Left forelimb (tissue), 1 donor: ENCODE results near the gene PDE1C.

ENCODE experiments used
- DNase-seq: peaks from one replicate; pipeline ENCODE4 v3.0.0-alpha.2; 2018; ENCODE audit warnings: low spot score

Gene PDE1C

DNA sequence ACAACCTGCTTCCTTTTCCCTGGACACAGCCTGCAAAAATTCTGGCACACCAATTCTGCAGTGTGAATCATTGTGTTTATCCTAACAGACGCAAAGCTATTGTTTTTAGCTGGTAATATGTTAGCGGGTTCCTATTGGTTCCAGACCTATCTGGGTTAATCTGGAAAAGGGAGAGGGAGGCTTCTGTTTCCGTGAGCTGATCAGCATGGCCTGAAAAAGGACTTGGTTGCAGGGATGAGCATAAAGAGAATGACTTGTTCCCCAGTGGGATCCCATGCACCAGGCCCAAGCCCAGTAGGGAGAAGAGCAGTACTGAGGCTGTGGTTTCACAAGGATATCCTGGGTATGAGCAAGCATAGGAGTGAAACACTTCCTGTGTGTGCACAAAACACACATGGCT lies 78.4 kb downstream of the PDE1C start:
- DNase-seq = no peak

DNA sequence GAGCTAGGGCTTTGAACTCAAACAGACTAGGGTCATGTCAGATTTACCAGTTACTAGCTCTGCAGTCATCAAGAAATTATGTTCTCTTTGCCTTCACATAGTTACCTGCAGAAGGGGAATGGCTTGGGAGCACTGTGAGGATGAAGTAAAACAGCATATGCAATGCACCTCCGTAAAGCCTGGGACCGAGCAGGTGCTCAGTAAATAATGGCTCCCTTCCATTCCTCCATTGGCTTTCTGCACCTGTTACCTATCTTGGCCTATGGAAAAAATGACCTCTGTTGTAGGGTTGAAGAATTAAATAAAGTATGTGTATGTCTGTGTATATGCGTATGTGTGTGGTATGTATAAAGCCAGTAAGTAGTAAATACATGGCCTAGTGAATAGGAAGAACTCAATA lies 78.8 kb downstream of the PDE1C start:
- DNase-seq = no peak

DNA sequence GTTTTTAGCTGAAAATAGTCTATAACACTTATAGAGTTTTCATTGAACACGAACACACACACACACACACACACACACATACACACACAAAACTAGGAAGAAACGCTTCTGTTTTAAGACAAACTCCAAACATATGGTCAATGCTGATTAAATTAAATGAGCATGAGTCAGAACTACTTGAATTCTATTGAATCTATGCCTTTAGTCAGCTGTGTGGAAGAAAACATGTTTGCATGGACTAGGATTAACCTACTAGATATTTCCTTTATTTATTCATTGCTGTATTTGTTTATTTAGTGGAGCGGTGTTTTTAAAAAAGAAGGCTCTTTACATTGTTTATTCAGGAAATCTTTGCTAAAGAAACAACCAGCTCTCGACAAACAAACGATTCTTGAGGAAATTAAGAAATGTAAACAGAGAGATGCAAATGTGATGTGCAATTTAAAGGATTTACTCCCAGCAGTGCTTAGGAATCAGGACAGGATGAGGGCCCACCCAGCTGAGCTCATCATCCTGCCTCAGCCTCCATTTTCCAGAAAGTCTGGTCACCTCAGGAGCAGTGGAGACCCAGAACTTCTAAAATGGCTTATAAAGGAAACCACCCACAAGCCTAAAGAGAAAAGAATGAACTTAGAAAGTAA lies 83.2 kb downstream of the PDE1C start:
- DNase-seq = no peak

DNA sequence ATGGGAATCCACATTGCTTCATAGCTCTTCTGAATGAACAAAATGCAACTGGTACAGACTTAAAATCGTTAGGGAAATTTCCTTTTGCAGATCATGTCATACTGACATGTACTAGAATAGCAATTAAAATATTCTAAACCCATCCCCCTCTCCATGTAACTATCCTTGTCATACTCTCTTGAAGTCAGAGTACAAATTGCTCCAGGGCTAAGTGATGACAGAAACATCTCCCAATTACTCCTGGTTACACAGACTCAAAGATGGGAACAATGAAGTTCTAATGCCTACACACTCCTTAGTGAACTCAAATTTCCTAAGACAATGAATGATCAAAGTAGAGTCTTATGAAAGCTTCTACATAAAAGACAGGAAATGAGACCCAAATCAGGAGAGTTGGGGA lies 87.2 kb downstream of the PDE1C start:
- DNase-seq = no peak

DNA sequence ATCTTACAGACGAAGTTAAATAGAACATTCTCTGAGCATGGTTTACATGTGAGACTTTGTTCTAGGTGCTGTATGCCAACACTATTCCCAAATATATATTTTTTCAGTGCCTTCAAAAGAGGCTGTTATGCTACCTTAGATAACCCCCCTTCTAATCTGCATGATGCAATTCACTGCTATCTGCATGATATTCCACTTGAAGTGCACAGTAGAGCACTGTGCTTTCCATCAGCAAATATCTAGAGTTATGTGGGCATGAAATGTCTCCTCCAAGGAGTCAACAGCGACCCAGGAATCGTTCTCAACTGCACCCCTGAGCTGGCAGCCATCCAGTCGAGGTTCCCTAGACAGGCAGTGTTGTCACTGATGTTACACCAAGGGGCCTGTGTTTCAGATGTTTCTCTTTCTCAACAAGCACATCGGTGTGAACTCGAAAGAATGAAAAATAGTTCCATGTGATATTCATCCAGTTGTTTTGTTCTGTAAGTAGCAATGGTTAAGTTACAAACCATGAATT lies 88.3 kb downstream of the PDE1C start:
- no peak for DNase-seq

DNA sequence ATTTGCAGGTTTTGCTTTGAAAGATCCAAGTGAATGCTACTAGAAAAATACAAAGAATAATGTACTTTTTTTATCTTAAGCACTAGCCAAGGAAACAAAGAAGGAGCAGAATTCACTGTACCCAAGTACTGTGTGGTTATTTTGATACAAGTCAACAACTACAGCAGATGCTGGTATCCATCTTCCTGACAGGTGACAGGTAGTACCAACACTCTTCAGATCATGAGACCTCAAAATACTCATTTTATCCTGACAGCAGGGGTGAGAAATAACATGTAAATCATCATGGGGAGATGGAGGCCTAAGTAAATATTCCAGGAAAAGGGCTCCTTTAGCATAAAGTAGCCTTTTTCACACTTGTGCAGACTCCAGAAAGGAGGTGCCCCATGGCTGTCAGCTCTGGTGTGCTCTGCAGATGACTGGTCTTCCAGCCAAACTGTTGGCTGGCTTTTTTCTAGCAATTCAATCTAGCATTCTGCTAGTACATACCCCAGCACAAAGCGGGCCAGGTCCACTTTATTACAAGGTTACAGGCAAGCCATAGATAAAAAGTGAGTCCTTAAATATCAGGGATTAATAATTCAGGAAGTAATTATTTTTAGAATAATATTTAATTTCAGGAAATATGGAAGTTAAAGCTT lies 90.4 kb downstream of the PDE1C start:
- no peak for DNase-seq

DNA sequence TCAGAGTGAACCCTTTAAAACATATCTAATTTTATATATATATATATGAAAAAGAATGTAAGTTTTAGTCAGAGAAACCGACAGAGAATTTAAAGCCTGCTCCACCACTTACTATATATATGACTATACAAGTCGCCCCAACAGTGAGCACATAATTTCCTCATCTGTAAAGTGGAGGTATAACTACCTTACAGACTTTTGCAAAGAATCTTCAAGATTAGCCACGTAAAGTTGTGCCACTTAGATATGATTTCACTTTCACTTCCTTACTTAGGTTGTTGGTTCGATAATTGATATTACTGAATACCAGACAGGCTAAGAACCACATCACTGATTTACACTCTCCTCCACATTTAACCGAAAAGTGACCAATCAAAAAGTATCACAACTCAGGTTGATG lies 94.7 kb downstream of the PDE1C start:
- DNase-seq = no peak

DNA sequence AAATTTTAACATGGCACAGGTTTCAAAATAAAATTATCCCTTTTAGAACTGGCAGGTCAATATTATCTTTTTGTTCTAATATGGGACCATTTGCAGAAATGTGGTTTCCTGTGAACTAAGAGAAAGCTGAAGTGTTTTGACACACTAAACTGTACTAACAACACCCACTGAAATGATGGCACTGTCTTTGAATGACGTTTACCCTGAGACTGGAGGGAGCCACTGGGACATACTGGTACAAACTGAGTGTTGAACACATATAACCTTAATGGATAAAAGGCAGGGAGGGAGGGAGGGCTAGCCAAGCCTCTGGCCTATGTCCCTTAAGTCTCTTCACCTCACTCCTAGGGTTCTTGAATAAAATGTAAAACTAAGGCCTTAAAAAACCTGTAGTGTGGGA lies 95.9 kb downstream of the PDE1C start:
- no peak for DNase-seq

DNA sequence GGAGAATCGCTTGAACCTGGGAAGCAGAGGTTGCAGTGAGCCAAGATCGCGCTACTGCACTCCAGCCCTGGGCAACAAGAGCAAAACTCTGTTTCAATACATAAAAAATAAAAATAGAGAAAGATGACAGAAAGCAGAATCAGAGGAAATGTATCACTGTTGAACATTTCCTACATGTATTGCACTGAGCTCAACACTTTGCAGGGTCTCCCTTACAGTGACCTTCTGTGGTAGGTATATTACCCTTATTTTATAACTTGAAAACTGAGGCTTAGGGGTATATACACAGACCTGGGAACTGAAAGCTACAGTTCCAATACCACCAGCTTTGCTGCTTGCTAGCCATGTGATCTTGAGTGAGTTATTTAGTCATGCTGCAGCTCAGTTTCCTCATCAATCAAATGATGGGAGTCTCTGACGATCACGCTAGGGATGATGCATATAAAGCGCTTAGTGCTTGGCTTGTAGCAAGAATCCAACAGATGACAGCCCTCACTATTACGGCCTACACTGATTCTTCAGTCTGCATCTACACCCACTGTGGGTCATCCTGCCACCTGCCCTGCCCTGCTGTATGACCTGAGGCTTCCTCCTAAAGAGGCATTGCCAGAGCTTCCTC lies 99.0 kb downstream of the PDE1C start:
- no peak for DNase-seq

DNA sequence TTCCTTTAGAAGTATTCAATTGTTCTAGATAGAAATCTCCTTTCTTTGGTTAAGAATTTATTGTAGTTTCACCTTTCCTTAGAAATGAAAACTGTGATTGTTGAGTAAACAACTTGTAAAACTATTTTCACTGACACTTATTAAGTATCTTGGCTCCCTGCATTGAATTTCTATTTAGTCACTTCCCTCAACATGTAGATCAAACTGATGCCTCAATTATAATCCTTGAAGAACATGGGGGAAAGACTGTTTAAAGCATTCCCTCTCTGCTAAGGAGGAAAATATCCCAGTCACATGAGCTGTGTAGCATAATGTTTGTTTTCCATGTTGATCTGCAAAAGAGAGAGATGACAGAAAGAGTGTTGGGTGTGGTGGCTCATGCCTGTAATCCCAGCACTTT lies 99.7 kb downstream of the PDE1C start:
- DNase-seq = no peak

DNA sequence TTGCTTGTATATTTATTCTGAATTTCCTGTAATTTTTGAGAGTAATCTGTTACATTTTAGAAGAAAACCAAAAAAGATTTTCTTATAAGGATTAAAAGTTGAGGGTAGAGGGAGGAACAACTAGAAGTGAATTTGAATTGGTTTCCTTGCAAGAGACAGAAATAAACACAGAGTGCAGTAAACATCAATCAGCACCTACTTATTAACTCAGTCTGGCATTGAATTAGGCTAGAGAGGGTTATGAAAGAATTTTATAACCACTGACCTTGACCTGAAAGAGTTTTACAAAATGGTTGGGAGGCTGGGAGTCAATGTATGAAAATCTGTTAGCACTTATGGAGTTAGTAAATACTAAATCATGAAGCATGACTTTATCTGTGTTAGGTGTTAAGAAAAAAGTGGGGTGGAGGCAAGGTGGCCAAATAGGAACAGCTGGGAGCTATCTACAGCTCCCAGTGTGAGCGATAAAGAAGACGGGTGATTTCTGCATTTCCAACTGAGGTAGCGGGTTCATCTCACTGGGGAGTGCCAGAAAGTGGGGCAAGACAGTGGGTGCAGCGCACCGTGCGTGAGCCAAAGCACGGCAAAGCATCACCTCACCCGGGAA lies 106.5 kb downstream of the PDE1C start:
- no peak for DNase-seq

DNA sequence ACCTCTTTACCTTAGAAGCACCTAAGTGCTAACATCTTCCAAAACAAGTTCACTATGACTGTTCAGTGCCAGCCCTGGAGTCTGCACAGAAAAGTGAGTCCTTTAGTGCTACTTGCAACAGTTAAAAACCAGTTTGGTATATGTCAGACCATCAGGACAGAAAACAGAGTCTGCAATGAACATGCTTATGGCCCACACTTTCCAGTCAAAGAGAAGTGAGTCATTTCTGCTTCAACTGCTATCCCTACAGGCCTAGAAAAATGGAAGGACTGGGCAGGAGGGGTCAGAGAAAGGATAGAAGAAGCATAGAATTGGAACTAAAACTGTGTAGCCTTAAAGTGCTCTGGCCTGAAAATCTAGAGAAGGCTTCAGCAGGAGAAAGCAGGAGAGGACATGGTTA lies 108.0 kb downstream of the PDE1C start:
- no peak for DNase-seq

DNA sequence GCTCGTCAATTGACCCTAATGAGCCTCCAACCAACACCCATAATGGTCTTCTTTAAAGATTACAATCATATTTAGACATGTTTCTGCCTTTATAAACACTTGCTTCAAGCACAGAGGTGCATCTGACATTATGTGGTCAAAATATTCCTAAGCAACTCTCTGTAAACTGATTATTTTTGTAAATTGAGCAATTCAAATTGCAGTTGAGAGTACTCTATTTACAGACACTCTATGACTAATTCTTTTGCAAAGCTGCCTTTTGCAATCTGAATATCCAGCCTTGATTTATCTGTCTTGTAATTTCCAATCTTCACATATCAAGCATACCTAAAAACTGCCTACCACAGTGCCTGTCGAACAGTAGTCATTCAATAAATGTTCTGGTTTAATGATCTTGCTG lies 112.0 kb downstream of the PDE1C start:
- DNase-seq = no peak

DNA sequence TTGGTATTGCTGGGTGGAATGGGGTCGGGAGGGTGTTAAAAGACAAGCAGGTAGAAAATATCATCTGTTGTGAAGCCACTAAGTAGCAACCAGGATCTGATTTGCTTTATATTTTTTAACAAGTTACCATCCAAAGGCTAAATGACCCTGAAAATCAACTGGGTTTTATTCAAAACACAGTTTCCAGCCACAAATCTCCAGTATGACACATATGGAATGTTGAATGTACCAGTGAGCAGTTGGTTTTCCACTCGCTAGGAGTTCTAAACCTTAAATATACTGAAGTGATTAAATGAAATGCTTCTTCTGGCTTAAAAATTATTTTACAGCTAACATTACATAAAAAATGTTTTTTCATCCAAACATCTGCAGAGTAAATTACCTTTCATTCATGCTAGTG lies 112.5 kb downstream of the PDE1C start:
- no peak for DNase-seq

DNA sequence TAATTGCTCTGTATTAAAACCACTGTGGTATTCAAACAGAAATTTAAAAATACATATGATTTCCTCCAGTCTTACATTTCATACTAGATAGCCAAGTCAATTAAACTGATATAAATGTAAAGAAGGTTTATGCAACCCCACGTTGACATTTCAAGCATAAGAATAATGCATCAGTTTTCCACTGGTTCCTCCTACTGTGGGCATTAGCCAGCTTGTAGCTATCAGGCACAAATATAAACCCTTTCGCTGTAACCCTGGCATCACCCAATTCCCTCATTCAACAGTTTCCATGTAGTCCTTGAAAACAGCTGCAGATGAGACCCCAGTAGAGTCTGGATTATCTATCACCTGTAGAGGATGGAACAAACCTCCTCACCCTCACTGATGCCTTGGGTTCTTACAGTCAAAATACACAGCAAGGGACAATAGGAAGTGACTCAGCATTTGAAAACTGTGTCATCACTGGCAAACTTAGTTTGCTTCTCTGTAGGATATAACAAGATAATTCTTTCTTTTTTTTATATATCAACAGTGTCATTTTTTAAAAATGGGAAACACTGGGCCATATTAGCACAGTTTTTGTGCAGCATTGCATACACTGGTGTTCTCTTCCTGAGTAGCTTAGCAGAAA lies 113.0 kb downstream of the PDE1C start:
- no peak for DNase-seq

DNA sequence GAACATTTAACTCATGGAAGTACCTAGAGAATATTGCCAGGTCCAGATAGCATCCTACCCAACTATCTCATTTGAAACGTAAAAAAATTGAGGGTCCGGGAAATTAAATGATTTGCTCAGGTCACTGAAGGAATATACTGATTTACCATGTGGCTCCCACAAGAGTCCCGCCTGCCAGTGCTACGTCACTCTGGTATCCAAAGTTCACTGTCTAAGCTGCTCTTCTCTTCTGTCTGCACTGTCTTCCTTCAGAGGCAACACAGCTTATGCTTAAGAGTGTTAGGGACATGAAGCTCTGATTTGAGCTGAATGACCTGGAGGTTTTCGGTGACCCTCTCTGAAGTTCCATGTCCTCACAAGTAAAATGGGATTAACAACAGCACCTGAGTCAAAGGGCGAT lies 114.6 kb downstream of the PDE1C start:
- no peak for DNase-seq

DNA sequence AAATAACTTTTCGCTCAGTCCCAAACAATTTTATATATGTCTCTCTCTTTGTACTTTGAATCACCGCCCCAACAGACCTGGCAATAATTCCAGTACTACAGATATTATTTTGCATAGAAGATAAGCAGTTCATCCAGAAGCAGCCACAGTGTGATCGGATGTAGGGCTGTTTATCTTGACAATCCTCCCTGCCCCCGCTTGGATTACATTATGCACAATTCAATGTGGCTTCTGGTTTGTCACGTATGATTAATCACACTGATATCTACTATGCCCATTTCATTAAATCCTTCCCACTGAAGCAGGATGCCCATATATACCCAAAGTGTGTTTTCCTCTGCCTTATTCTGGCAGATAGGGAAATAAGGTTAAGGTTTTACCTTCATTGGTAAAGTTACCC lies 115.2 kb downstream of the PDE1C start:
- no peak for DNase-seq

DNA sequence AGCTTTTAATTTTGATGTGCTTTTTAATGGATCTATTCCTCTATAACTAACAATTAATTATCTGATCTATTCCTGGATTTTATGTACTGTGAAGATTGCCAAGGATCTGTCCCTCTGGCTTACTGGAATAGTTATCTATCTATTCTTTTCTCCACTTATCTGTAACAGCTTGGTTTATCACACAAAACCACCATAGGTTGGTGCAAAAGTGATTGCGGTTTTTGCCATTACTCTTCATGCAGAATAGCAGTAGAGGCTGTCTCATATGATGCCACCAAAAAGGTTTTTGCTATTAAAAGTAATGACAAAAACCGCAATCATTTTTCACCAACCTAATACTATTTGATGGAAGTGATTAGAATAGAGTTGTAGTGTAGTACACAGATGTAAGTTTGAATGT lies 115.7 kb downstream of the PDE1C start:
- no peak for DNase-seq

DNA sequence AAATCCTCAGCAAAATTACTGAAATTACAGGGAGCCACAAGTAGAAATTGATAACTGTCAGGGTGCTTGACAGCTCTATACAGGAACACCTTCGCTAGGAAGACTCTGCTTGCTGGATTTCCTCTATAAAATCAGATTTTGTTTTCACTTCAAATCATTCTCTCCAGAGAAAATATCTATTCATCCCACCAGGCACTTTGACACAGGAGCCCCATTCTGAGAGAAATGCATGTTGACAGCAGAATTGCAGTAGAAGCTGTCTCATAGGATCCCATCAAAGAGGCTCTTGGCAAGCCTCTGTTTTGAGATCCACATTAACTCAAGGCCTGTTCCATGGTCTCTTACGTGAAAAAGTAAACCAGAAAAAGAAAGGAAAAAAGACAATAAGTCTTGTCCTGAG lies 116.8 kb downstream of the PDE1C start:
- DNase-seq = no peak

DNA sequence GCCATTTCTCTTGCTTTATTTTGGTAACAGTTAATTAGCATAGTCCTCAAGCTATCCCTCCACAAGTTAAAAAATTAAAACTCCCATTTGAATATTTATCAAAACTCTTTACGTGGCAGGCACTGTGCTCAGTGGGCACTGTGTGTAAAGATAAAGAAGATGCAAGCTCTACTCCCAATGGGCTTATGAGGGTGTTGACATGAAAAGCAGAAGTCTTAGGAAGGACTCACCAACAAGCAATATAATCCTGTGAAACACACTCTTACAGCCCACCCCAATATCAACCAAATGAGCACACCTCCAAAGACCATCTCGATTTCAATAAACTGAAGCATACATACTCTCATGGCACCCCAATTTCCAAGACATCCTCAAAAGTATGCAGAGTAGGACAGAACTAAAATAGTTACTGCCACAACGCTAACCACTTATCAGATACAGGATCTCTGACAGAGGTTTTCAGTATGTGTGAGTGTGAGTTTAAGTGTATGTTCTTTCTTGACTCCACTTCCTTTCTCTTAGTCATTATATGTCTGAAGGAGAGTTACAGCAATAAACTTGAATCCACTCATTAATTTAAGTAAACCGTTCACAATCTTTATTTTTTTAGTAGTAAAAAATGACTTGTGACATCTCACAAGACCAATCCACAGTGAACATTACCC lies 120.0 kb downstream of the PDE1C start:
- no peak for DNase-seq

DNA sequence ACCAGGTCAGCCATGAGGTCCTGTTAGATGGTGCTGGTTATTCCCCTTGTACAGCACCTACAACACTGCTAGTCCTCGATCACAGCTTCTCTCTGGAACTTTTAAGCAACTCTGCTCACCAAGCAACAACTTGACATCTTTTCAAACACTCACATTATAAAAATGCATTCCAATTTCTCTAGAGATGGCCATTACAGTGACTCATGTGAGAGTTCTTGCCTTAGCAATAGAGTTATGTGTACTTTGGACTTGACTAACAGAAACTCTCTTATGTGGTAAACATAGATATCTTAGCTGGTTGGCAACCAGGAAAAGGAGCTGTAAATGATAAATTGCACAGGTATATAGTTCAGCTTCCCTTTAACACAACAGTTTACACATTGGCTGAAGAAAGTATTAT lies 122.2 kb downstream of the PDE1C start:
- DNase-seq = no peak

DNA sequence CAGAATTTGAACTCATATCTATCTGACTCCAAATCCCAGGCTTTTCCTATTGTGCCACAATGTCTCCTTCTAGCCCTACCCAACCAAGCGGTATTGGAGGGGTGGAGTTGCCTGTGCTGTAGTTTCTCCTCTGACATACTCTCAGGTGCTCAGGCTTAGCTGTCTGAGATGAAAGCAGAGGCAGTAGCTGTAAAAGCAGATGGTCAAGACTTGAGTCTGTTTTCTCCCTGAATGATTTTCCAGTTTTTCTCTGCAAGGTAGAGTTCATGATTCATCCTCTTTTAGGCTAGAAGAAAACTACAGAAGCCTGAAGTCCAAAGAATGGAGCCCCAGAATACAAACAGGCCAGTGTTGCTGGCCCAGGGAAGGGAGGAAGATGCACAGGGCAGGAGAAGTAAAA lies 130.0 kb downstream of the PDE1C start:
- DNase-seq = no peak
